Measurements from ENCODE around the gene POLR1B. TPM values are rescaled to one million over a fixed set of nuclear protein-coding genes. Genes with fewer than 3 reads are reported as not detected.

Gene POLR1B
- total RNA-seq, 1 experiment from 2014 or later = 51.2 TPM

GRCh38 chr2:112593736-112594135 is 51.5 kb downstream of the POLR1B start:
- Mint-ChIP-seq H3K27ac (no peak overlapping the region), H3K27me3 (ENCODE audit: low read depth) (no peaks in the 10 kb centered on the region), H3K36me3 (peaks cover 3% of the 10 kb centered on the region), H3K4me1 (peaks cover 8% of the 10 kb centered on the region), H3K4me3 (no peak overlapping the region), H3K9me3 (peaks cover 6% of the 10 kb centered on the region; the same call in 1 of the 2 replicates)
- ChIA-PET POLR2A (no interaction called here), CTCF (interaction anchor here (1.9 kb wide), 1 partner anchor 348 kb away, joined by 4 read pairs; no protein-coding TSS in a partner anchor)
- ATAC-seq (no peak), DNase-seq (ENCODE audit: low spot score) (no peak)
- TF ChIP-seq HMGXB4 (CRISPR knock-in tag; IDR thresholded peaks at IDR 0.05) (no peak), SP1 (CRISPR knock-in tag; conservative IDR thresholded peaks at IDR 0.05) (no peak), ZMAT4 (CRISPR knock-in tag; IDR thresholded peaks at IDR 0.05) (no peak), ATF2 (CRISPR knock-in tag; IDR thresholded peaks at IDR 0.05; ENCODE audit: borderline replicate concordance, low read depth) (no peak), TCF7 (CRISPR knock-in tag; IDR thresholded peaks at IDR 0.05; ENCODE audit: low read depth) (no peak), ZNF138 (CRISPR knock-in tag; conservative IDR thresholded peaks at IDR 0.05) (no peak), SOX15 (CRISPR knock-in tag; IDR thresholded peaks at IDR 0.05) (no peak), ZBTB43 (CRISPR knock-in tag; IDR thresholded peaks at IDR 0.05) (no peak), ERG (CRISPR knock-in tag; IDR thresholded peaks at IDR 0.05) (no peak), ATF1 (CRISPR knock-in tag; IDR thresholded peaks at IDR 0.05) (no peak), GTF2I (CRISPR knock-in tag; conservative IDR thresholded peaks at IDR 0.05) (no peak), MAX (CRISPR knock-in tag; IDR thresholded peaks at IDR 0.05) (no peak), MYBL2 (CRISPR knock-in tag; IDR thresholded peaks at IDR 0.05) (no peak), FOXJ3 (CRISPR knock-in tag; IDR thresholded peaks at IDR 0.05; ENCODE audit: borderline replicate concordance) (no peak), E2F5 (CRISPR knock-in tag; IDR thresholded peaks at IDR 0.05) (no peak), ZBTB21 (CRISPR knock-in tag; IDR thresholded peaks at IDR 0.05; ENCODE audit: borderline replicate concordance) (no peak), FOXK1 (CRISPR knock-in tag; IDR thresholded peaks at IDR 0.05) (no peak), NR2C2 (CRISPR knock-in tag; IDR thresholded peaks at IDR 0.05) (no peak), PRRX2 (CRISPR knock-in tag; IDR thresholded peaks at IDR 0.05) (no peak), ZNF263 (CRISPR knock-in tag; IDR thresholded peaks at IDR 0.05; ENCODE audit: low read depth) (no peak)
